Raji (cell line): ENCODE measurements around the gene MCM5.

Experiments
- POLR2A ChIP-seq: IDR thresholded peaks from 2 replicates; pipeline ENCODE4 v1.6.1; 2011; ENCODE audit warnings: low read depth, low read length, control low read depth; ENCODE audit not compliant: insufficient read depth

Gene MCM5

DNA sequence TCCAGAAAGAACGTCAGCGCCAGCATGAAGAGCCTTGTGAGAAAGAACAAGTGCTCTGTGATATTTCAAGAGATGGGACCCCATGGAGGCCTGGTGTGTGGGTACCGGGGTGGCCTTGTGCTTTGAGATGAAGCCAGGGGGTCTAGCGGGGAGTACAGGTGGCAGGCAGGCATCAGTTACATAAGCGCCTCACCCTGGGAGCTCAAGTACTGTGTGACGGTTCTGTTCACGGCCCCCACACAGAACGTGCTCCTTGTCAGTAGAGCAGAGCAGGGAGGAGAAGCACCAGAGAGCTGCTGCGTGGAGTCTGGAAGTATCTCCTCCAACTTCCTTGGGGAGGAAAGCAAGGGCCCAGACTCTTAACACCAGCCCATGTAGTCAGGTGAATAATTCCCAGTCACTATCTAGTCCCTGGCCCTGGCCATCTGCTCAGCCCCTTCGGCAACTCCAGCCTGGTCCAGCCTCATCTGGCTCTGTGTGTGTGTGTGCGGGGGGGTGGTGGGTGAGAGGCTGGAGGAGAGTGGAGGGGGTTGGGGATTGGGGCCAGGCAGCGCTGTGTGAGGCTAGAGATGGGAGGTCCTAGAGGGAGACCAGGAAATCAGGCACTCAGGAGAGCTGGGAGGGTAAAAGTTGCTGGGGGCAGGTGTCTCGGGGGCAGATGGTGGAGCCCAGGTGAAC, 32.4 kb downstream of the MCM5 start:
- TF ChIP-seq POLR2A, result no peak

DNA sequence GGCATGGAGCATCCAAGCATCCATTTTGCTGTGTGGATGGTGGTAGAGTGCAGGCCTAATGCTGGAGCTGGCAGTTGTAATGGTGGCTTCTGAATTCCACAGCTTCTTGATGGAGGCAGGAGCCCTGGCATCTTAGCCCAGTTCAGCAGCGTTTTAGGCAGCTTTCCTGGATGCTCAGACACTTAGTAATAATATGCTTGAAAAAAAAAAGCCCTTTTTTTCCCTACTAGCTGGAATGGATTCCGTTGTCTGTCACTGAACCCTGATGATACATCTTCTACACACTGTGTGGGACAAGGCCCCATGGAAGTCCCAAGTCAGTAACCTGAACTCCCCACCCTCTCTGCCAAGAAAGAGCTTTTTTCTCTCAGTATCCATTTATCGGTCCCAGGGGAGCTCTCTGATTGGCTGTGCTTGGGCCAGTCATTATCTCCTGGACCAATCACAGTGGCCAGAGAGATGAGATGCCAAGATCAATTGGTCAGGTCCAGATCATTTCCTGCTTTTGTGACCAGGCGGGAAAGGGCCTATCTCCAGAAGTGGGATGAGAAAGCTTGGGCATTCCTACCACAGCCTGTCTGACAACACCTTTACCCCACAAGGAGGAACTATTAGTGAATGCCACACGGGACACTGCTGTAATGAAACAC, 34.2 kb downstream of the MCM5 start:
- no peak for TF ChIP-seq POLR2A

DNA sequence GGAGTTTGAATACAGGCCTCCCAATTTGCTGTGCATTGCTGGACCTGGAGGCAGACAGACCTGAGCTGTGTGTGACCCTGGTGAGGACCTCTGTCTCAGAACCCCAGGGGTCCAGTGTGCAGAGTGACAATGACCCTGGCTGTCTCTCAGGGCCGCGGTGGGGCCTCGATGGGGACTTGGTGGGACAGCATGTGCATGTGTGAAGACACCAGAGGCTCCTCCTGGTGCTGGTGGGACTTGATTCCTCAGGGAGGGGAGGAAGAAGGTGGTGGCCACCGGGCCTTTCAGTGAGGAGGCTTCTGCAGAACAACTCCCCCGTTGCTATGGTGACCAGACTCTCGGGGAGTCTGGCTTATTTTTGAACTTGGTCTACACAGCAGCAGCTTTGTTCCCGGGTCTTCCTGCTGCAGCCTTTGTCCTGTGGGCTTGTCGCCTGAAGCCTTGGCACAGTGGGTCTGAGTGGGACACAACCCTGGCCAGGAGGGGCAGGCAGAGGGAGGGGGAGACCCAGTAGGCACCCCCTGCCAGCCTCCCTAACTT, 35.3 kb downstream of the MCM5 start:
- TF ChIP-seq POLR2A, result no peak

DNA sequence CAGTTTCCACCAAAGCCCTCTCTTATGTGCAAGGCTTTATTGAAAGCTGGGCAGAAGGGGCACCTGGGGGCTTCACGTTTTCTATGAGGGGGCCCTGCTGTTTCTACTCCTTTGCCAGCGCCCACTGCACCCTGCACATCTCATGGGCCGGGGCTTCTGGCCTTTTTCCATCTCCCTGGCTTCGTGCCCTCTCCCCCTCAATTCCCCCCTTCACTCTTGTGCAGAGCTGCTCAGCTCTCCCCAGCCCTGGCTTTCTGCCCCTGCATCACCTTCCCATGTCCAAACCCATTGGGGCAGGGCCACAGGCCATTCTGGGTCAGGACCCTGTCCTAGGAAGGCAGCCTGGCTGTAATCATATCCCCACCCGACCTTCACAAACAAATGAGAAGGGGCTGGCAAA, 36.5 kb downstream of the MCM5 start:
- TF ChIP-seq POLR2A, result no peak

DNA sequence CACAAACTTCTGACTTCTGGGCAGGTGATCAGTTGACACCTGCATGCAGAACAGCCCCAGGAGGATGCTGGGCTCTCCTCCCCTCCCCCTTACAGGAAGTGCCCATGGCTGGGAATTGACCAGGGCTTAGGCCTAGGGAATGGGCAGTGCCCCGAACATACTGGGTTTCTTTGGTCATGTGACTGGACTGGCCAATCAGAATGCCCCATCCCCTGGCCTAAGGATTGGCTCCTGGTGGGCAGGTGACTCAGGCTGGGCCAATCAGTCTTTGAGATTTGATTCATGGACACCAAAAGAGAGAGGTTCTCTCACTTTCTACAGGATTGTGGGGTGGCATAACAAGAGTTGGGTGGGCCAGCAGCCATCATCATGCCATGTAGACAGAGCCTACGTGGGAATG, 37.1 kb downstream of the MCM5 start:
- TF ChIP-seq POLR2A, result no peak

DNA sequence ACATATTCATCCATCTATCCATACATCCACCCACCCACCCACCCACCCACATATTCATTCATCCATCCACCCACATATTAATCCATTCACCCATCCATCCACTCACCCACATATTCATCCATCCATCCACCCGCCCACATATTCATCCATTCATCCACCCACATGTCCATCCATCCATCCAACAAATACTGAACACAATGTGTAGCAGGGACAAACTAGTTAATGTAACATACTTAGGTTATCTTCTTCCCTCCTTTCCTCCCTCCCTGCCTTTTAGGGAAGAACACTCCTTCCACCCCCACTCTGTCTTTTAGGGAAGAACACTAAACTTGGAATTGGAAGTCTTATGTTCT, 39.4 kb downstream of the MCM5 start:
- TF ChIP-seq POLR2A, result no peak

DNA sequence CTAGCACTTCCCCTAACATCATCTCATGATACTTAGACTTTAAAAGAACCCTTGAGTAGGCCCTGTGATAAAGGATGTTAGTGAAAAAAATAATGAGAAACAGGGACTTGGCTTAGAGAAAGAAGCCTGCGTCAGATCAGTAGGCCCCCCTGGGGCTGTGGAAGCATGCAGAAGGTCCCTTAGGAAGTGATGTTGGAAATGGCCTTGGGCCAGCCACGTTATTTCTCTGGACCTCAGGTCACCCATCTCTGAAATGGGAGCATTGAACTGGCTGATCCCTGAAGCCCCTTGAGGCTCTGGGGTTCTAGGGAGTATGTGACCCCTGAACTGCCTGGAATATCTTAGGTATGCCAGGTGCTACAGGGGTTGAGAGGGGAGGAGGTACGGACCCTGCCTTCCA, 40.2 kb downstream of the MCM5 start:
- no peak for TF ChIP-seq POLR2A

DNA sequence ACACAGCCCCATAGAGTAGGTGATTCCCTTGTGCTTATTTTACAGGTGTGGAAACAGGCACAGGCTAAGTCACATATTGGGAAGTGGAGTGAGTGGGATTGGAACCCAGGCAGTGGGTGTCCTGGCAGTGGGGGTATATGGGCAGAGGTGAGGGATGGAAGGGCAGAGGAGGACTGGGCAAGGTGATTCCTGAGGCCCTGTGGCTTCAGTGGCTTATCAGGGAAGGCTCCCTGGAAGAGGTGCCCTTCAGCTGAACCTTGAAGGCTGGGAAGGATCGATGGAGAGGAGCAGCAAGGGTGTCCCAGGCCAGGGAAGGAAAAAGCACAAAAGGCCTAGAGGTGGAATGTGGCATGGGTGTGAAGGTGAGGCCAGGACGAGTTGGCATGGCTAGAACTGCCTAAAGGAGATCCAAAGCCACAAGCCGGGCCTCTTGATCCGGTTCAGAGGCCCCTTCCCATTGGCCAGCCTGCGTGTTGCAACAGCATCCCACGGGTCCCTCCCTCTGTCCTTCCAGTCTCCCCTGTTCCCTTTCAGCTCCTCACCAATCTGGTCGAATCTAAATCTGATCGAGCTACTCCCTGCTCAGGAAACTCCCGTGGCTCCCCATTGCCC, 41.7 kb downstream of the MCM5 start:
- TF ChIP-seq POLR2A, result no peak

DNA sequence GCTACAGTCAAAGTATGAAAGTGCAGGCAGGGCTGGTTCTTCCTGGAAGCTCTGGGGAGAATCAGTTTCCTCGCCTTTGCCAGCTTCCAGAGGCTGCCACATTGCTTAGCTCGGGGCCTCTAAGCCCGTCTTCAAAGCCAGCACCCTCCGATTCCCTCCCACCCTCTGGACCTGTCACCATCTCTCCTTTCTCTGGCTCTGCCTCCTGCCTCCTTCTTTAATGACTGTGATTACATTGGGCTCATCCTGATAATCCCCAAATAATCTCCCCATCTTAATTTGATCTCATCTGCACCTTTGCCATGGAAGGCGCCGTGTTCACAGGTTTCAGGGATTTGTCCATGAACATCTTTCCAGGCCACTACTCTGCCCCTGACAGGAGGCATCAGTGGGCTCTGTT, 42.5 kb downstream of the MCM5 start:
- no peak for TF ChIP-seq POLR2A

DNA sequence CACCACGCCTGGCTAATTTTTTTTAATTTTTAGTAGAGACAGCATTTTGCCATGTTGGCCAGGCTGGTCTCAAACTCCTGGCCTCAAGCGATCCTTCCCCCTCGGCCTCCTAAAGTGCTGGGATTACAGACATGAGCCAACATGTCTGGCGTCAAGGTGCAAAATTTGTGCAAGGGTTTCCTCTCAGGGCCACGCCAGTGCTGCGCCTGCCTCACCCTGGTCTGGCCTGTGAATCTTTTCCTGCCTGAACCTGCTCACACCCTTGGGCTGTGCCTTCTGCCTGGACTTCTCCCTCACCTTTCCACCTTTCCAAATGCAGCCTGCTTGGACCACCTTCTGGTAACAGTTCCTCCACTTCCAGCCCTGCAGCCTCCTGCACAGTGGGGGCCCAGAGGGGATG, 43.4 kb downstream of the MCM5 start:
- no peak for TF ChIP-seq POLR2A

DNA sequence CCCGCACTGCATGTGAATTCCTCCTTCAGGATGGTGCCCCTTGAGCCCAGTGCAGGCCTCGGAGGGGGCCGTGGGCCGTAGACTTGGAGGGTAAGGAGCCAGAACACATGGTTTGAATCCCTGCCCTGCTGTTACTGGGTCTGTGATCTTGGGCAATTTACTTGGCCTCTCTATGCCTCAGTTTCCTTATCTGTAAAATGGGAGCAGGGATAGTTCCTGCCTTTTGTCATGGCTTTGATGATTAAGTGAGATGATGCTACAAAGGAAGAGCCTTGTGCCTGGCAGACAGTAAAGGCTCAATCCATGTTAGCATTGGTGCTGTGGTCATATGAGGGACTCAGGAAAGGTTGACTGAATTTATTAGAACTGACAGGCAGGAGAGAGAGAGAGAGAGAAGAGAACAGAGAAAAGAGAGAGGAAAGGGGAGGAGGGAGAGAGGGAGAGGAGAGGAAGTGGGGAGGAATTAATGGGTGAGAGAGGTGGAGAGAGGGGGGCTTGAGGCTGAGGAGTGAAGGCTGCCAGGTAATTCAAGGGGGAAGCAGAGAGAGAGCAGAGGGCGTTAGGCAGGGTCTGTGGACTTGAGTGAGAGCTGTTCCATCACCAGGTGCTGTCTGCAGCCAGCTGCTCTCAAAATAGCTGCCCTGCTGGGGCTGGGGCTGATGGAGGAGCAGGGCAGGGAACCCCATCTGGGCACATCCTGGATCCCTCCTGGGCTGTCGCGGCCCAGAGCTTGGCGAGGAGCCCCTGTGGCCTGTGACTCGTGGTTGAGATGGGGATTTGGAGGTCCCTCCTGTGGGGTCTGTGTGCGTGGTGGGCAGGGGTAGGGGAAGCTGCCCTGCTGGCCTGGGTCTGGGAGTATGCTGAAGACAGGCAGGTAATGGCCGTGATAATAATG, 44.1 kb downstream of the MCM5 start:
- TF ChIP-seq POLR2A, result no peak

DNA sequence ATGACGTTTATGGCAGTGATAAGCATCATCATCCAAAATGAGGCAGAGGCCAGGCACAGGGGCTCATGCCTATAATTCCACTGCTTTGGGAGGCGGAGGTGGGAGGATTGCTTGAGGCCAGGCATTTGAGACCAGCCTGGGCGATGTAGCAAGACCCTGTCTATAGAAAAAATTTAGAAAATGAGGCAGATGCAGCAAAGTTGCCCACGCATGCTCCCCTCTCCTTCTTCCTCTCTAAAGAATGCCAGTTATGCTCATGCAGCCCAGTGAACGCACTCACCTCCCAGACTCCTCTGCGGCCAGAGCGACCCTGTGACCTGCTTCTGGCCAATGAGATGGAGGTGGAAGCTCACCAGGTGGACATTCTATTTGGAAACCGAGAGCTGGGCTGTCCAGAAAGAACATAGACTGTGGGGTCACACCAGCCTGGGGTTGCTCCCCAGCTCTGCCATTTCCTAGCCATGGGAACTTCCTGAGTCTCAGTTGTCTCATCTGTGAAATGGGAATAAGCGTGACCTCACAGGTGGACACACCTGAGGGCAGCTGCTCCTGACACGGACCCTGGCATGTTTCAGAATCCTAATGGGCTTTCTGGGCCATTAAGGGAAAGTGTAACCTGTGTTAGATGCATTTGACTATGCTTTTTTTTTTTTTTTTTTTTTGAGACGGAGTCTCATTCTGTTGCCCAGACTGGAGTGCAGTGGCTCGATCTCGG, 44.9 kb downstream of the MCM5 start:
- TF ChIP-seq POLR2A, result no peak

DNA sequence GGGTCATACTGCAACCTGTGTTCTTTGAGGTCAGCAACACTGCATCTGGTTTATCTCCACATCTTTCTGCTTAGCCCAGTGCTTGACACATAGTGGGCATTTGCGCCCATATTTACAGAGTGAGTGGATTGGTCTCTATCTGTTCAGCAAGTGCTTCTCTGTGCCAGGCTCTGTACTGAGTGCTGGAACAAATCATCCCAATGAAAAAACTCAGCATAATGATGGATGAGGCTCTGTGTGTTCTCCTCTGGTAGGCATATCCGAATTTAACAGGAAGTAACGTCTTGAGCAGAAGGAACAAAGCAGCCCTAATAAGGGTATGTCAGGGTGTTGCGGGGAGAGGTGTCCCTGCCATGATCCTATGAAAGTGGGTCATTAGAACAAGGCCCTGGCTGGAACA, 46.0 kb downstream of the MCM5 start:
- no peak for TF ChIP-seq POLR2A

DNA sequence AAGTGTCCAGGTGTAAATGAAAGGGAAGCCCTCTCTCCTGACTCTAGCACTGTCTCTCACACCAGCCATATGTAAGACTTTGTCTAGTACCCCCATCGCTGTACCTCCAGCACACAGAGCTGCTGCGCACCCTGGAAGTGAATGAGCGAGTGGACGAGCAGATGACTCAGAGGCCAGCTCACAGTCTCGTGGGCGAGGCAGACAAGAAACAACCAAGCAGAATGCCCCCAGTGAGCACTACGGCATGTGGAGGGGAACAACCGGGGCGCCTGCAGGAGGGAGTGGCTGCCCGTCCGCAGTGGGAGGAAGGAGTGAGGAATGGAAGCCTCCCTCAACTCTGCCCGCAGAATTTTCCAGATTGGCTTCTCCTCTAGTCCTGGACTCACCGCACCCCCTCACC, 46.4 kb downstream of the MCM5 start:
- TF ChIP-seq POLR2A, result no peak

DNA sequence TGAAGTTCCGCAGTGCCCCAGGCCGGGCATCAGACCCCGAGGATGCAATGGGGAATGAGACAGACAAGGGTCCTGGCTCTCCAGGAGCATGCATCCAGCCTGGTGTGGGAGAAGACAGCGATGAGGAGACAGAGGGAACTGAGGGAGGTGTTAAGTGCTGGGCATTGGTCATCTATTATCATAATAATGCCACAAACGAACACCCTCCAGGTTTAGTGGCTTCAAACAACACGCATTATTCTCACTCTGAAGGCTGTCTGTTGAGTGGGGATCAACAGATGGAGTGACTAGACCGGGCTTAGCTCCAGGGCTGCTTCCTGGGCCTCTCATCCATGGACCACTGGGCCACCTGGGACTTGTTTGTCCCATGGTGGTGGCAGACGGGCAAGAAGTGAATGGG, 48.6 kb downstream of the MCM5 start:
- no peak for TF ChIP-seq POLR2A
